Left cardiac atrium (tissue), 4 donors: ENCODE results near the gene BRS3. TPM values are rescaled to one million over a fixed set of nuclear protein-coding genes. Genes with fewer than 3 reads are reported as not detected.
A peak's percentile ranks its signal among the peaks of the same experiment; 100 is the strongest.
"Not testable (repeated sequence)": the region's sequence is repeated elsewhere in the genome, so short reads cannot be mapped to it uniquely, and the experiment has no call there.

Experiments used
- ATAC-seq, 2 donors: fragments of 200-7000 bp; cut with Tn5 transposase; one replicate each; pipeline ENCODE4 v1.9.1; 2020; ENCODE audit warnings: mild to moderate bottlenecking in 2 of 2, moderate library complexity in 2 of 2
- DNase-seq: peaks from one replicate; pipeline ENCODE4 v3.0.0-alpha.2; 2020
- intact Hi-C, 2 donors: fragments of 100-400 bp; cut with DNase I; formaldehyde crosslinking; loops; one replicate each; pipeline versions ENCODE4 v1.14.1 to v1.15.1; 2022 to 2023
- long read RNA-seq: library from polyadenylated mRNA; unstranded; transcript quantifications from one replicate; pipeline ENCODE4 v2.0.0, GENCODE V29; 2021
- total RNA-seq, 2 donors: library from RNA; stranded (reverse); fragmentation: NEBNext Ultra II Directional; extraction: Animal tissue kit (Norgen Biotek cat#: 25700); gene quantifications; one replicate each; pipeline ENCODE4 v1.2.1, GENCODE V29; 2021
- donor health status: DM: no; HTN: yes; CAD: no.
- donor health status: DM: no; HTN: yes; CAD: no; lungs with severe emphysema.
- donor health status: DM: yes; HTN: yes; CAD: no.
- donor health status: Dilated cardiomyopathy.

BRS3 gene
- total RNA-seq = not detected
- long read RNA-seq = 0 reads

DNA sequence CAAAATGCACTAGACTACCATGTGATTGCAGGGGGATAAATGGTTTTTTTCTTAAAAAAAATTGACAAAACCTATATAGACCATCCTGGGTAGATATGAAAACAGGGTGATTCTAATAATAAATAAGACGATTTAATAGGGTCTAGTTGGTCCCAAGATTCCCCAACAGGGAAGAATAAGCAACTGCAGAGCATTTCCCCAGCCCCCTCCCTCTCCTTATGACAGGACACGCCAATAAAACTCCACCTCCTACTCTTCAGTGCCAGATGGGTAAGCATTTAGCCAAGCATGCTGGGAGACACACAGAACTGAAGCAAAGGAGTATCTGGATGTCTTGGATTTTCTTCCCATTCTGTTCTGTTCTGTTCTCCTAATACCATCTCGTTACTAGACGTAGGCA is at the start of gene BRS3:
Gene BRS3 (plus strand): TSS at position 301 of the 400 bp plus-strand sequence. CDS start 168 bp downstream, outside the sequence.
- DNase-seq (no peak), ATAC-seq (no peak)
- intact Hi-C loops = no loop called here

- no peak for DNase-seq
- no peak for ATAC-seq
- intact Hi-C loops = no loop called here
Measured at GRCh38 chrX:136438192-136438591, 49.6 kb upstream of the BRS3 start.

DNA sequence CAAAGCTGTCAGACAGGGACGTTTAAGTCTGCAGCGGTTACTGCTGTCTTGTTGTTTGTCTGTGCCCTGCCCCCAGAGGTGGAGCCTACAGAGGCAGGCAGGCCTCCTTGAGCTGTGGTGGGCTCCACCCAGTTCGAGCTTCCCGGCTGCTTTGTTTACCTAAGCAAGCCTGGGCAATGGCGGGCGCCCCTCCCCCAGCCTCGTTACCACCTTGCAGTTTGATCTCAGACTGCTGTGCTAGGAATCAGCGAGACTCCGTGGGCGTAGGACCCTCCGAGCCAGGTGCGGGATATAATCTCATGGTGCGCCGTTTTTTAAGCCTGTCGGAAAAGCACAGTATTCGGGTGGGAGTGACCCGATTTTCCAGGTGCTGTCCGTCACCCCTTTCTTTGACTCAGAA is 42.1 kb upstream of the BRS3 start:
- not testable (repeated sequence) for DNase-seq

DNA sequence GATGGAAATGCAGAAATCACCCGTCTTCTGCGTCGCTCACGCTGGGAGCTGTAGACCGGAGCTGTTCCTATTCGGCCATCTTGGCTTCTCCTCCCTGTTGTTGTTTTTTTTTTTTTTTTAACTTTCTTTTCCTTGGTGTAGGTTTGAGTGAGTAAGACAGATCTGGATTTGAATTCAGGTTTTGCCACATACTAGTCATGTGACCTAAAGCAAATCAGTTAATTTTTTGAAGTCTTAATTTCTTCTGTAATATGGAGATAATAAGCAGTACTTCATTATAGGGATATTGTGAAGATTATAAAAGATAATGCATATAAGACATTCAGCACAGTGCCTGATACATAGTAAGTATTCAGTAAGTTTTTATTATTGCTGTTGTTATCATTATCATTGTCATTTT is 41.5 kb upstream of the BRS3 start:
- ATAC-seq = no peak
- DNase-seq = no peak
- intact Hi-C loops = no loop called here

More for the DNA sequence above, 42.1 kb upstream of the BRS3 start:
- ATAC-seq, intact Hi-C loops: not testable (repeated sequence)

- intact Hi-C loops = no loop called here
- ATAC-seq (no peak), DNase-seq (no peak)
Measured at GRCh38 chrX:136447308-136447707, 40.4 kb upstream of the BRS3 start.

- ATAC-seq = no peak
- intact Hi-C loops = no loop called here
- DNase-seq = no peak
Measured at GRCh38 chrX:136447968-136448367, 39.8 kb upstream of the BRS3 start.

DNA sequence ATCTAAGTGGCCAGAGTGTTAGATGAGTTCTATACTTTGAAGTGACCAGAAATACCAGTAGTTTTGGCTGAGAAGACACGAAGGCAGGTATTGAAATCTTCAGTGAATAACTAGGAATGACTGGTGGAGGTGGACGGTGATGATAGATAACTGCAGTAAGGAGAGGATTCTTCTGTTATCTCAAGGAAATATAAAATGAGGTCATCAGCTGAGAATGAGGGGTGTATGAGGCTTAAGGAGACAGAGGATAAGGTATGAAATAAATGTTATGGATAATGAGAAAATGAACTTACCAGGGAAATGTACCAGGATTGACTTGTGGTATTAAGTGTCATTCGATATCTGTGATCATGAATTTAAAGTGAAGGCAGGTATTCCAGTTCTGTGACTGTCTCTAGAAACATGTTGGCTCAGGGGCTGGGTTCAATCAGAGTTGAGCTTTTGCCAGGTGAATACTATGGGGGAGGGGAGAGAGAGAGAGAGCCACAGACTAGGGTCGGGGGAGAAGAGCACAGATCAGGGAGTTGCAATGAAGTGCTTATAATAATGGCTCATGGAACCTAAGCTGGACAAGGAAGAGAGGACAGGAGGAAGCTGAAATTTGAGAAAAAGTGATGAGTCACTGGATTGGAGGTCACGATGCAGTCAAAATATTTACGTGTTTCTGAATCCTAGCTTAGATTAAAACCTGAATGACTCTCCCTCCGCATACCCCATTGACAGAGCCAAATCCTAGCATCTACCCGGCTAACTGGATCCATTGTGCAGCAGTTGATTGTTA is 37.5 kb upstream of the BRS3 start:
- ATAC-seq = no peak
- no peak for DNase-seq
- intact Hi-C loops = no loop called here

DNA sequence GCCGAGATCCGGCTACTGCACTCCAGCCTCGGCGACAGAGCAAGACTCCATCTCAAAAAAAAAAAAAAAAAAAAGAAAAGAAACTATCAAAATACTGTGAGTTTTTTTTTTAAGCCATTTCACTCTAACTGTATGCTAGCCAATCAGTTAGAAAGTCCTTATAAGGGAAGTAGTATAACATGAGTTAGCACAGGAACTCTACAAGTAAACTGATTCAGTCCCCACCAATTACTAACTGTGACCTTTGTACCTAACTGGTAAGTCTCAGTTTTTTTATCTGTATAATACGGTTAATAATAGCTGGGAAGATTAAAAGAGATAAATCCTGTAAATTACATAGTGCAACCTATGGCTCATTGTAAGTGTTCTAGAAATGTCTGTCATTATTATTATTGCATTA is 35.1 kb upstream of the BRS3 start:
- intact Hi-C loops = no loop called here
- ATAC-seq (no peak), DNase-seq (no peak)

- no peak for DNase-seq
- intact Hi-C loops = no loop called here
- no peak for ATAC-seq
Measured at GRCh38 chrX:136453114-136453513, 34.6 kb upstream of the BRS3 start.

DNA sequence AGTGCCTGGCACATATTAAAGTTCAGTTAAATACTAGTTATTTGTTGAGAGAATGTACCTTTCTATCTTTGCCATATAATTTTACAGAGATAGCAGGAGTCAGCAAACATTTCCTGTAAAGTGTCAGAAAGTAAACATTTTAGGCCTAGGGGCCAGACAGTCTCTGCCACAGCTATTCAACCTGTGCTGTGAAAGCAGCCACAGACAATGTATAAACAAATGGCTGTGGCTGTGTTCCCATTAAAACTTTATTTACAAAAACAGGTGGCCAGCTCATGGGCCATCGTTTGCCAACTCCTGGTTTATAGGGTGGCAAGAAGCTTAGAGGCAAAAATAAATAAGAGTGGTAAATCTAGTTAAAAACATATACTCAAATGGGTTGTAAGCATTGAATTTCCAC is 34.0 kb upstream of the BRS3 start:
- ATAC-seq (no peak), DNase-seq (no peak)
- intact Hi-C loops = no loop called here

- ATAC-seq = no peak
- no peak for DNase-seq
- intact Hi-C loops = no loop called here
Measured at GRCh38 chrX:136456133-136456532, 31.6 kb upstream of the BRS3 start.

DNA sequence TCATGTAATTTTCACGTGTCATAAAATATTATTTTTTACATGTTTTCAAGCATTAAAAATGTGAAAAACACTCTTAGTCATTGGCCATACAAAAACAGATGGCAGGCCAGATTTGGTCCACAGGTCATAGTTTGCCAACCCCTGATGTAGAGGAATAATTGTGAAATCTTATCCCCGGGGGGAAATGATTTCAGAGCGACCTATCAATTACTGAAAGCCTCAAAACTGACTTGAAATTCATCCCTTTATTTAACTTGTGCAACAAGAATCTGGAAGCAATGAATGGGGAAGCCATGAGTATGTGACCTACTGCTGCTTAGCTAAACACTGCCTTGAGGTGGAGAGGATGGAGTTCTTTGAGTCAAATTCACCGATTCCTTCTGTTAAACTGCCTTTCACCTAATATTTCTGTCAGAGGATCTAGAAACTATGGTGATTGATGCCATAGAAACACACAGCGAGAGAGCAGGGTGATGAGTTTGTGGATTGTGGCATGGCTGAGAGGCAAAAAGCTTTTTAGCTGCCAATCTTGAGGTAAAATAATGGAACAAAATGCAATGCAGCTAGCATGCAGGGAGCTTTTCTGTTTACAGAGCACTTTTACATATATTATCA is 30.3 kb upstream of the BRS3 start:
- ATAC-seq = no peak
- DNase-seq = no peak

GRCh38 chrX:136464589-136464988 is 23.2 kb upstream of the BRS3 start:
- intact Hi-C loops = no loop called here
- ATAC-seq (no peak), DNase-seq (no peak)

More for the DNA sequence above, 30.3 kb upstream of the BRS3 start:
- intact Hi-C loops = no loop called here

DNA sequence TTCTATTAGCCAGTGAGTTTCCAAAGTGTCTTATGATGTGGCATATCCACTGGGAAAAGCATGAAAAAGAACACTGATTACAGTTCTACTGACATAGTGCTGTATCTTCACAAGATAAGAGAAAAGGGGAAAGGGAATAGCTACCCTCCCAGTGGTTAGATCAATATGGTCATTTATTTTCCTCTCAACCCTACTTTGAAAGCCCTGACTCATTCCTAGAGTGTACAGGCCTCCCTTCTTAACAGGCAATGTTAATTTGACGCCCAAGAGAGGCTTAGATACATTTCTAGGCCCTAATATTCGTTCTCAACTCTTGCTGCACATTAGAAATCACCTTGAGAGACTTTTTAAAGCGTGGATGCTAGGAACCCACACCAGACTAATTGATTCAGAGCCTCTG is 20.4 kb upstream of the BRS3 start:
- ATAC-seq = no peak
- intact Hi-C loops = no loop called here
- DNase-seq = no peak

- intact Hi-C loops = no loop called here
- ATAC-seq = no peak
- no peak for DNase-seq
Measured at GRCh38 chrX:136468391-136469103, 19.2 kb upstream of the BRS3 start.

- ATAC-seq = no peak
- DNase-seq = no peak
- intact Hi-C loops = no loop called here
Measured at GRCh38 chrX:136473663-136474062, 14.1 kb upstream of the BRS3 start.

DNA sequence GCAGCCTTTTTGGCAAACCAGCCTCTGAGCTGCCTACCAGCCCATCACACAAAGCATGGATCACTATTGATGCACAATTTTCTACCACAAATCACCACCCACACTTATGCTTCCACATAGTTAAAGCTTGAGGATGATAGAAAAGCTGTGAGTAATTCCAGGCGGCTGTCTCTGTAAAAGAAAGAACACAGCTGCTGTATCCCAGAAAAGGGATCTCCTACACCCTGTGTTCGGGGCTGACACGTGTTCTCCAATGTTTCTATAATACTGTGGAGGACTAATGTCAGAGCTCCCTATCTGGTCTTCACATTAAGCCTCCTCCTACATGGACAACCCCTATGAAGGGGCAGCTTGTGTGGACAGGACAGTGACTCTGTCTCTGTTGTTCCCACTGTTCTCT is 12.5 kb upstream of the BRS3 start:
- no peak for DNase-seq
- intact Hi-C loops = no loop called here
- ATAC-seq = no peak

- intact Hi-C loops = no loop called here
- DNase-seq (no peak), ATAC-seq (no peak)
Measured at GRCh38 chrX:136476501-136476900, 11.2 kb upstream of the BRS3 start.

DNA sequence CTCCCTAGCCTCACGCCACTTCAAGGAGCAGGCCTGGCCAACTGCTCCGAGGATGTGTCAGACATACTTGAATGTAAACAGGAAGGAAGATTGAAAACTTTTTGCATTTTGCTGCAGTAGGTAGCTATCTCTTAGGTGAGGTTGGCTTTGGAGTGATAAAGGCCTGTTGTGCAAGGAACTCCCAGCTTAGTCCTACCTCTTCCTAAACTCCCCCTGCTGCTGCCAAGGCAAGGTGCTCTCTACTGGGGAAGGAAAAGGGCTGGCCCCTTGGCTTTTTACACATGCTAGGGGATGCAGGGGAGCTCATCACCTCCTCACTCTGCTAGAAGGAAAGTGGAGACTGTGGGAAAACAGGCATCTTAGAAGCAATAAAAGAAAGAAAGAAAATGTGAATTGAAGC is 10.7 kb upstream of the BRS3 start:
- intact Hi-C loops = no loop called here
- no peak for DNase-seq
- no peak for ATAC-seq

DNA sequence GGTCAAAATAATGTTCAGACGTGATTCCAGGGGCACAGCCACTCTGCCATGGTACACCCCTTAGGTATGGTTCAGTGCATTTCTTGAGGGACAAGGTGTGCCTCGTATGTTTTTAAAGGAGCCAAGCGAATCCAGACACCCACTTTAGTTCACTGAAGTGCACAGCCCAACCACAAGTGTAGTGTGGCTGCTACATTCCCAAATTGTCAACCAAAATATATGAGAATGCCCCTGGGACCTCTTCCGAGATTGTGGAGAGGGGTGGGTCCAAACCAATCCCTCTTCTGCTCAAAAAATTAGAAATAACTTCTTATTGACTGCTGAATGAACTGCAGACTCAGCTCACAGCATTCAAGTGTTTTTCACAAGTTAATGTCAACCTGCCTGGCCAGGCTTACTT is 7.4 kb upstream of the BRS3 start:
- DNase-seq (no peak), ATAC-seq (peak in 1 of 2 donors; percentile 63)
- intact Hi-C loops = no loop called here
